Right lobe of liver (tissue), 6 donors: ENCODE measurements around the gene AURKAIP1. TPM values are rescaled to one million over a fixed set of nuclear protein-coding genes. Genes with fewer than 3 reads are reported as not detected.
"Not testable (repeated sequence)": the region's sequence is repeated elsewhere in the genome, so short reads cannot be mapped to it uniquely, and the experiment has no call there.

Source experiments
- ATAC-seq, 4 donors: fragments of 200-7000 bp; cut with Tn5 transposase; one replicate each; pipeline ENCODE4 v1.9.1; 2020; ENCODE audit warnings: mild to moderate bottlenecking in 4 of 4, moderate library complexity in 4 of 4
- DNase-seq, 3 donors: peaks; one replicate each; pipeline ENCODE4 v3.0.0-alpha.2; 2020
- H3K27ac ChIP-seq, 3 donors: fragments of 200-600 bp; one replicate each; pipeline ENCODE4 v1.8.0; 2022
- H3K27me3 ChIP-seq, 2 donors: fragments of 200-600 bp; one replicate each; pipeline ENCODE4 v1.8.0; 2022
- H3K36me3 ChIP-seq, 4 donors: fragments of 200-600 bp; sonication (generic) in 1 of 4; one replicate each; pipeline versions ENCODE4 v1.5.1 to v1.8.0; 2017 to 2022; ENCODE audit warnings: control low read depth in 1 of 4
- H3K4me1 ChIP-seq, 4 donors: fragments of 200-600 bp; sonication (generic) in 1 of 4; one replicate each; pipeline versions ENCODE4 v1.5.1 to v1.8.0; 2017 to 2022; ENCODE audit warnings: control low read depth in 1 of 4
- H3K4me3 ChIP-seq, 3 donors: fragments of 200-600 bp; one replicate each; pipeline ENCODE4 v1.8.0; 2022
- H3K9me3 ChIP-seq, 4 donors: fragments of 200-600 bp; sonication (generic) in 1 of 4; one replicate each; pipeline versions ENCODE4 v1.5.1 to v1.8.0; 2017 to 2022; ENCODE audit warnings: control low read depth in 1 of 4
- CTCF ChIP-seq, 4 donors: fragments of 200-600 bp in 3 of 4; fragments of 450-650 bp in 1 of 4; IDR thresholded peaks; one replicate each; pipeline versions ENCODE4 v1.5.1 to v1.8.0; 2016 to 2022; ENCODE audit warnings: antibody characterized with exemption in 4 of 4, mild to moderate bottlenecking in 2 of 4
- POLR2A ChIP-seq: fragments of 450-650 bp; IDR thresholded peaks from one replicate; pipeline ENCODE4 v1.6.1; 2017; ENCODE audit warnings: antibody characterized with exemption, mild to moderate bottlenecking
- WGBS: methylation state at CpG from one replicate; pipeline ENCODE4 v1.1.6; 2018; ENCODE audit warnings: low coverage, low lambda C conversion rate; ENCODE audit not compliant: insufficient coverage; ENCODE audit errors: missing lambda C conversion rate; 5-methylcytosine and 5-hydroxymethylcytosine counted together
- intact Hi-C, 2 donors: fragments of 100-400 bp; cut with DNase I; formaldehyde crosslinking; loops; one replicate each; pipeline versions ENCODE4 v1.11.2 to v1.14.1; 2022
- total RNA-seq, 6 experiments: library from RNA; depleted of rRNA in 2 of 6; stranded (reverse); fragments of >200 nt in 2 of 6; fragmentation: NEBNext Ultra II Directional in 3 of 6; extraction: Animal tissue kit (Norgen Biotek cat#: 25700) in 3 of 6; gene quantifications; one replicate each; pipeline versions ENCODE4 v1.1.0 to v1.2.4, GENCODE V29; 2016 to 2023
- donor health status: DM: no; HTN: yes; CAD: no.
- donor health status: DM: no; HTN: no; CAD: no.
- donor health status: DM: no; HTN: no; CAD: no.
- donor health status: DM: no; HTN: yes; CAD: no.
- donor health status: DM: no; HTN: yes; CAD: no.

Gene AURKAIP1
- total RNA-seq, 6 experiments from 2014 or later = 70.0 to 140 (median 104) TPM

GRCh38 chr1:1406101-1406820 is 31.3 kb upstream of the AURKAIP1 start:
- no peak for DNase-seq

GRCh38 chr1:1403653-1404052 is 28.6 kb upstream of the AURKAIP1 start:
- peaks cover 0 to 36% (median 7%) of the 10 kb centered on the region in 4 donors for H3K36me3 ChIP-seq

More at GRCh38 chr1:1406101-1406820, 31.3 kb upstream of the AURKAIP1 start:
- Histone ChIP-seq H3K27me3 (no peaks in the 10 kb centered on the region), H3K27ac (peak overlapping the region; percentile 65 to 82 (median 68)), H3K36me3 (peaks cover 0 to 34% (median 6%) of the 10 kb centered on the region in 4 donors), H3K9me3 (no peaks in the 10 kb centered on the region), H3K4me1 (peaks cover 0 to 50% (median 18%) of the 10 kb centered on the region in 4 donors), H3K4me3 (peak overlapping the region; percentile 92 to 100 (median 100))
- TF ChIP-seq CTCF (IDR thresholded peaks at IDR 0.05) (no peak), POLR2A (no peak)
- 28% methylated on average over 29 of the region's 43 CpGs for WGBS
- peak in 1 of 4 donors; percentile 3 for ATAC-seq
- intact Hi-C loops = loop anchor here in 1 of 2 donors (5.0 kb wide), 1 partner anchor 36 kb away; no protein-coding TSS in a partner anchor

DNA sequence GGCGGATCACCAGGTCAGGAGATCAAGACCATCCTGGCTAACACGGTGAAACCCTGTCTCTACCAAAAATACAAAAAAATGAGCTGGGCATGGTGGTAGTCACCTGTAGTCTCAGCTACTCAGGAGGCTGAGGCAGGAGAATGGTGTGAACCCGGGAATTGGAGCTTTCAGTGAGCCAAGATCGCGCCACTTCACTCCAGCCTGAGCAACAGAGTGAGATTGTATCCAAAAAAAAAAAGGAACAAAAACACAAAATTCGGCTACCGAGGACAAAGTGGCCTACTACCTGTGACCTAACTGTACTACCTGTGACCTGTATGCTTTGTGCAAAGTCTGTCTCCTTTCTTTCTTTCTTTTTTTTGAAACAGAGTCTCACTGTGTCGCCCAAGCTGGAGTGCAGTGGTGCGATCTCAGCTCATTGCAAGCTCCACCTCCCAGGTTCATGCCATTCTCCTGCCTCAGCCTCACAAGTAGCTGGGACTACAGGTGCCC is 27.9 kb upstream of the AURKAIP1 start:
- DNase-seq, intact Hi-C loops, H3K27me3 ChIP-seq, H3K27ac ChIP-seq, ATAC-seq, H3K4me3 ChIP-seq, H3K9me3 ChIP-seq: not testable (repeated sequence)
- WGBS = 77% methylated on average over 8 of the region's 9 CpGs
- peaks cover 0 to 56% (median 15%) of the 10 kb centered on the region in 4 donors for H3K4me1 ChIP-seq
- peaks cover 0 to 36% (median 7%) of the 10 kb centered on the region in 4 donors for H3K36me3 ChIP-seq

More at GRCh38 chr1:1403653-1404052, 28.6 kb upstream of the AURKAIP1 start:
- peaks cover 0 to 59% (median 19%) of the 10 kb centered on the region in 4 donors for H3K4me1 ChIP-seq
- intact Hi-C loops = no loop called here
- H3K27me3 ChIP-seq = no peaks in the 10 kb centered on the region
- TF ChIP-seq POLR2A = no peak
- no peak for TF ChIP-seq CTCF (IDR thresholded peaks at IDR 0.05)
- no peak overlapping the region for H3K4me3 ChIP-seq
- no peak overlapping the region for H3K27ac ChIP-seq
- no peaks in the 10 kb centered on the region for H3K9me3 ChIP-seq
- WGBS = 77% methylated on average over 5 of the region's 7 CpGs
- DNase-seq (no peak), ATAC-seq (no peak)

GRCh38 chr1:1402072-1402900 is 27.3 kb upstream of the AURKAIP1 start:
- Histone ChIP-seq H3K27me3 (no peaks in the 10 kb centered on the region), H3K9me3 (no peaks in the 10 kb centered on the region), H3K4me1 (peaks cover 0 to 59% (median 17%) of the 10 kb centered on the region in 4 donors), H3K36me3 (peaks cover 0 to 43% (median 9%) of the 10 kb centered on the region in 4 donors), H3K27ac (peak overlapping the region in 1 of 3 donors; percentile 81), H3K4me3 (peak overlapping the region in 2 of 3 donors; percentile 99 to 100)
- peak in 1 of 3 donors; percentile 42 for DNase-seq
- TF ChIP-seq POLR2A (no peak), CTCF (IDR thresholded peaks at IDR 0.05) (peak; percentile 35 to 57 (median 46))
- peak in 1 of 4 donors; percentile 5 for ATAC-seq
- intact Hi-C loops = no loop called here
- WGBS = 32% methylated on average over 13 of the region's 20 CpGs
